Neutrophil (primary cell): Measurements from ENCODE around the gene NFKBIZ.

ENCODE experiments used
- H3K27ac ChIP-seq: fragments of 200-600 bp; sonication (generic); 2 replicates; pipeline ENCODE4 v1.5.1; 2016; ENCODE audit warnings: mild to moderate bottlenecking, moderate library complexity
- H3K27me3 ChIP-seq: fragments of 200-600 bp; sonication (generic); 2 replicates; pipeline ENCODE4 v1.6.0; 2016; ENCODE audit warnings: mild to moderate bottlenecking
- H3K36me3 ChIP-seq: fragments of 200-600 bp; sonication (generic); 2 replicates; pipeline ENCODE4 v1.5.1; 2017
- H3K4me1 ChIP-seq, 2 experiments: fragments of 200-600 bp in 1 of 2; sonication (generic) in 1 of 2; 1 replicate in 1 of 2; 2 replicates in 1 of 2; pipeline versions ENCODE4 v1.5.1 to v1.6.1; 2013 to 2016; ENCODE audit warnings: low read depth in 1 of 2, low read length in 1 of 2, mild to moderate bottlenecking in 1 of 2, moderate library complexity in 1 of 2; ENCODE audit not compliant: control insufficient read depth in 1 of 2, insufficient read depth in 1 of 2
- H3K4me3 ChIP-seq, 2 experiments: fragments of 200-600 bp in 1 of 2; sonication (generic) in 1 of 2; 1 replicate in 1 of 2; 2 replicates in 1 of 2; pipeline ENCODE4 v1.5.1; 2013 to 2016; ENCODE audit warnings: low read depth in 1 of 2, low read length in 1 of 2, mild to moderate bottlenecking in 1 of 2, moderate library complexity in 1 of 2
- H3K9me3 ChIP-seq: fragments of 200-600 bp; sonication (generic); 2 replicates; pipeline ENCODE4 v1.5.1; 2016
- CTCF ChIP-seq: fragments of 200-600 bp; sonication (generic); IDR thresholded peaks from 2 replicates; pipeline ENCODE4 v1.5.1; 2016; ENCODE audit warnings: antibody characterized with exemption

Gene NFKBIZ

DNA sequence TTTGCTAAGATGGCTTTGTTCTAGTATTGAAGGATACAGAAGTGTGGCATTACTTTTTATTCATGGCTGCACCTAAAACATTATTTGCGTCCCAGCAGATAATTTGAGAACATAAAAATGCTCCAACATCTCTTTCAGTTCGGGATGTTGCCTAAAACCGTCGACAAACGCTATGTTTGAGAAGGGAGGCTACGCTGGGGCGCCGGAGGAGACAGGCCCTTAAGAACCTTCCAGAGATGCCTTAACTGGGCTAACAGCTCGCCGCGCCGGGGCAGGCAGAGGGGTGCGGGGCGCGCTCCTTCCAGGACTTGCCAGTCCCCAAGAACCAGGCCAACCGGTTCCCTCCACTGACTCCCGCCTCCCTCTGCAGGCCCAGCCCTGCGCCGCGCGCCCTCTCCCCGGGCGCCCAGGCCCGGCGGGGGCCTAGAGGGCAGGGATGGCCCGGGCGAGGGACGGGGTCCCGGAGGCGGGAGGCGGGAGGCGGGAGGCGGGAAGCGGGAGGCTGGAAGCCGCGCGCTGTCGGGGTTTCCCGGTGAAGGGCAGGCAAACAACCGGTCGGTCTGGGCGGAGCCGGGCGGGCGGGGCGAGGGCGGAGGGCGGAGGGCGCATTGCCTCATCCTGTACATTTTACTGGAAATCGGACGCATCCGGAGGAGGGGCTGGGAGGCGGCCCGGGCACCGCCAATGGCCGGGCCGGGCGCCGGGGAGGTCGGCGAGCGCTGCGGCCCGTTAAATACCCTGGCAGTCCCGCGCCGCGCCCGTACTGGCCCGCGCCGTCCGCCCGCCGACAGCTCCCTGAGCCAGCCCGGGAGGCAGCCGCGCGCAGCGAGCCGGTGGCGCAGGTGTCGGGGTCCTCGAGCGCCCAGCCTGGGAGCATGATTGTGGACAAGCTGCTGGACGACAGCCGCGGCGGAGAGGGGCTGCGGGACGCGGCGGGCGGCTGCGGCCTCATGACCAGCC is at the start of gene NFKBIZ:
TSS of gene NFKBIZ (plus strand) at position 761 of the 960 bp plus-strand sequence. CDS start at position 876, 115 bp downstream.
- no peaks in the 10 kb centered on the region for H3K27me3 ChIP-seq
- H3K9me3 ChIP-seq = no peaks in the 10 kb centered on the region
- peaks cover 23% of the 10 kb centered on the region for H3K36me3 ChIP-seq
- H3K4me1 ChIP-seq = peaks cover 60 to 61% of the 10 kb centered on the region in 2 experiments
- peak; percentile 44 for TF ChIP-seq CTCF
- peak within 1 kb of the TSS; percentile 96 for H3K27ac ChIP-seq
- H3K4me3 ChIP-seq = peak within 1 kb of the TSS; percentile 90 to 97

- Histone ChIP-seq H3K36me3 (peaks cover 38% of the 10 kb centered on the region), H3K9me3 (no peaks in the 10 kb centered on the region), H3K27me3 (no peaks in the 10 kb centered on the region), H3K4me3 (no peak overlapping the region), H3K27ac (peak overlapping the region; percentile 28), H3K4me1 (peaks cover 0 to 9% of the 10 kb centered on the region in 2 experiments)
- TF ChIP-seq CTCF = no peak
Observed at GRCh38 chr3:101801174-101801573, 48.1 kb upstream of the NFKBIZ start.

- no peak overlapping the region for H3K27ac ChIP-seq
- no peaks in the 10 kb centered on the region for H3K9me3 ChIP-seq
- peaks cover 0 to 9% of the 10 kb centered on the region in 2 experiments for H3K4me1 ChIP-seq
- peaks cover 37% of the 10 kb centered on the region for H3K36me3 ChIP-seq
- no peak overlapping the region for H3K4me3 ChIP-seq
- no peak for TF ChIP-seq CTCF
- H3K27me3 ChIP-seq = no peaks in the 10 kb centered on the region
Observed at GRCh38 chr3:101802179-101802578, 47.1 kb upstream of the NFKBIZ start.

DNA sequence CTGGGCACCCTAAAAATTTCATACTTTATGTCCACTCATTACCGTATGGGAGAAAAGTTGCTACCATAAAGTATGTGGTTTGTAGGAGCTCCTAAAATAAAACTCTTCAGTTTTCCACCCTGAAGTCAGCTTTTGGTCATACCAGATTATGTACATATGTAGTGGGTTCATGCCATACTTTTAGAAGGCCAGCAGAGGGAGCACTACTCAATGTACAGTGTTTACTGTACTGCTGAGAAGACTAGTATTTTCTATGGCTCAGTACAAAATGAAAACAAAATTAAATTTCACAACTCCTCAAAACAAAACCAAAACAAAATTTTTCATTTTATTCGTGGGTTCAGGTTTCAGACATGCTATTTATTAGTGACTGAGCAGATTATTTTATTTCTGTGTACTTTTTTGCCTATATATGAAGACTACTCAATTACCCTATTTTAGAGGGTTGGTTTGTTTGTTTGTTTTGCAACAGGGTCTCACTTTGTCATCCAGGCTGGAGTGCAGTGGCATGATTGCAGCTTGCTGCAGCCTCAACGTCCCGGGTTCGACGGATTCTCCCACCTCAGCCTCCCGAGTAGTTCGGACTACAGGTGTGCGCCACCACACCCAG is 46.0 kb upstream of the NFKBIZ start:
- Histone ChIP-seq H3K4me1 (peaks cover 0 to 9% of the 10 kb centered on the region in 2 experiments), H3K27me3 (no peaks in the 10 kb centered on the region), H3K9me3 (no peaks in the 10 kb centered on the region), H3K36me3 (peaks cover 43% of the 10 kb centered on the region), H3K27ac (peak overlapping the region; percentile 1), H3K4me3 (no peak overlapping the region)
- TF ChIP-seq CTCF = peak; percentile 90

DNA sequence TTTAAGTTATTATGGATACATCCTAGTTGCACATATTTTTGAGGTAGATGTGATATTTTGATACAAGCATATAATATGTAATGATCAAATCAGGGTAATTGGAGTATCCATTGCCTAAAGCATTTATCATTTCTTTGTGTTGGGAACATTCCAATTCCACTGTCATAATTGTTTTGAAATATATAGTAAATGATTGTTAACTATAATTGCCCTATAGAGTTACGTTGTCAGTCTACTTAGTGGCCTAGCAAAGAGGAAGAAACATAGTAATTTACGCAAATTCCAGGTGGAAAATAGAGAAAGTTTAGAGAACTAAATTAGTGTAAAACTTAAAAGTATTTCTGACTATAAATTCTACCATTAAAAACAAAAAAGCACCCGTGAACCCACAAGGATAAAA is 45.4 kb upstream of the NFKBIZ start:
- TF ChIP-seq CTCF = no peak
- peaks cover 38% of the 10 kb centered on the region for H3K36me3 ChIP-seq
- no peaks in the 10 kb centered on the region for H3K9me3 ChIP-seq
- no peak overlapping the region for H3K27ac ChIP-seq
- no peaks in the 10 kb centered on the region for H3K27me3 ChIP-seq
- no peak overlapping the region for H3K4me3 ChIP-seq
- H3K4me1 ChIP-seq = peaks cover under 1 to 9% of the 10 kb centered on the region in 2 experiments
